Stimulated activated CD4-positive, alpha-beta T cell treated with anti-CD3 and anti-CD28 coated beads, Interleukin-2, amount 100 ng/mL, for 4 hours (primary cell): ENCODE results near the gene VPS41.

Experiments used
- DNase-seq: peaks from one replicate; pipeline ENCODE4 v3.0.0-alpha.2; 2020; ENCODE audit warnings: low read depth

Gene VPS41

DNA sequence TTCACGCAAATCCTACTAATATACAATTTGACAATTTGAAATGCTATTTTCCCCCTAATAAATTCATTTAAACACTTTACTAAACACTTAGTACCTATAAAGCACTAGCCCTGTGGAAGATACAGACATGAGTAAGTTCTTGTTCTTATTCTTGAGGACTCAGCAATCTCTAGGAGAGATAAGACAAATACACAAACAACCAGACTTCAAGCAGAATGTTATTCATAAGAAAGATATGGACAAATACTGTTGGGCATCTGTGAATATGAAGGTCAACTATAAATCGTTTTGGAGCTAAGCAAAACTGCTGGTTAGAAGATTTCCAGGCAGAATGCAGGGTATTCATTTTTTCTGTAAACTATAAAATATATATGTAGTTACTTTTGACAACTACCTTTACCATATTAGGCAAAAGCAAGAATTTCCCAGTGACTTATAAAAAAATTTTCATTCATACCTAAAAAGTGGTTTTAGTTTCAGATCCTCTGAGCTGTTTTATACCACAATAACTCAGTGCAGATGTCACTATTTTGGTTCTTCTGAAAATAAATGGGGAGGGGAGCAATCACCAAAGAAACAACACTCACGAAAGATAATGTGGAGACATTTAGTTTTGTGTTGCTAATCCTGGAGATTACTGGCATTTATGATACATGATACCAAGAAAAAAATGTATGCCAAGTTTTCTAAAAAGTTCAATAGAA, 3.8 kb downstream of the VPS41 start:
- DNase-seq, result no peak

GRCh38 chr7:38903057-38903456, 5.9 kb downstream of the VPS41 start:
- no peak for DNase-seq

DNA sequence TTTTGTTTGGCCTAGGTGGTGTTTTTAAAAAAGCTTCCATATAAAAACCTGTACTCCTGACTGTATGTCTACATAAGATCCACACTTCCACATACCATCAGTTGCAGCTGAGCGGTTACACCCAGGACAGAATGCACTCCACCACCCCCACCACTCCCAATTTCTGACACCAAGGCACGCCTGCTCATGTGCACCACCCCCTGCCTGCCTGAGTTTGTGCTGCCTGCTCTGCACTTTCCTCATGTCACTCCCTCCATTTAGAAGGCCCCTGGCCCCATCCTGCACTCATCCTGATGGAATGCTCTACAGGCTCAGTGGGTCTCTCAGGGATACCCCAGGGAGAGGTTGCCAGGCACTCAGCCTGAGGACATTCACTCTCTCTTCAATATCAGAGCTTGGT, 6.5 kb downstream of the VPS41 start:
- no peak for DNase-seq

DNA sequence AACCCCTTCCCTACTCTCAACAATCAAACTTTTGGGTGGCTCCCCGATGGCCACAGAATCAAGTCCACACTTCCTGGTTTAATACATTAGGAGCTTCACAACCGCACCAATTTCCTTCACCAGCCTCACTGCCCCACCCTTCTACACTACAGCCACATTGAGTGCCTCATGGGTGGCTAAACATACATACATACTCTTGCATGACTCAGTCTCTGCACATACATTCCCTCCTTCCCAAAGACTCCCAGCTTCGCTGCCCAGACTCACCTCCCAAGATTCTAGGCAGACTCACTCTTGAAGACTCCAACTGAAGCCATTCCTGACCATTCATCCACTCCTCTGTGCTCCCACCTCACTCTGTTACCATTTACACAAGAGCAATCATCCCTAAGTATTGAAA, 15.9 kb downstream of the VPS41 start:
- DNase-seq, result no peak

DNA sequence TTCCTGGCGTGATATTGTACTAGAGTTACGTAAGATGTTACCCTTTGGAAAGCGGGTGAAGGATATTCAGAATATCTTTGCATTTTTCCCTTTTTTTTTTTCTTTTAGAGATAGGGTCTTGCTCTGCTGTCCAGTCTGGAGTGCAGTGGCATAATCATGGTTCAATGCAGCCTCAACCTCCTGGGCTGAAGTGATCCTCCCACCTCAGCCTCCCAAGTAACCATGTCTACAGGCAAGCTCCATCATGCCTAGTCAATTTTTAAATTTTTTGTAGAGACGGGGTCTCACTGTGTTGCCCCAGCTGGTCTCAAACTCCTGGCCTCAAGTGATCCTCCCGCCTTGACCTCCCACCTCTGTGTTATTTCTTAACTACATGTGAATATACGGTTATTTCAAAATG, 18.4 kb downstream of the VPS41 start:
- no peak for DNase-seq

DNA sequence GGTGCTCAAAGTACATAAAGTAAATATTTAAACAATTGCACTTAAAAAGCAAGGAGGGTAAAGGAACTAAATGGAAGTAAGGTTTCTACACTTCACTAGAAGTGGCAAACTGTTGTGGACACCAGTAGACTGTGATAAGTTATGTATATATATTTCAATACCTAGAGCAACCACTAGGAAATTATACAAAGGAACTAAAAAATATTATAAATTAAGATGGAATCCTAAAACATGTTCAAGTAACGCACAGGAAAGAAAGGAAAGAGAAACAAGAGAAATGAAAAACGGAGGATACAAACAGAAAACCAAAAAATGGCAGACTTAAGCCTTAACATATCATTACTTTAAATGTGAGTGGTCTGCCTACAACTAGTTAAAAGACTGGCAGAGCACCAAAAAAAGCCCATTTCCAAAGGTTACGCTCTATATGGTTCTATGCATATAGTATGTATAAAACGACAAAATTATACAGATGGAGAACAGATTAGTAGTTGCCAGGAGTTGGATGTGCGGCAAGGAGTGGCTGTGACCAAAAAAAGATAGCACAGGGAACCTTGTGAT, 19.0 kb downstream of the VPS41 start:
- DNase-seq, result no peak

- no peak for DNase-seq
Observed at GRCh38 chr7:38889079-38889478, 19.9 kb downstream of the VPS41 start.

DNA sequence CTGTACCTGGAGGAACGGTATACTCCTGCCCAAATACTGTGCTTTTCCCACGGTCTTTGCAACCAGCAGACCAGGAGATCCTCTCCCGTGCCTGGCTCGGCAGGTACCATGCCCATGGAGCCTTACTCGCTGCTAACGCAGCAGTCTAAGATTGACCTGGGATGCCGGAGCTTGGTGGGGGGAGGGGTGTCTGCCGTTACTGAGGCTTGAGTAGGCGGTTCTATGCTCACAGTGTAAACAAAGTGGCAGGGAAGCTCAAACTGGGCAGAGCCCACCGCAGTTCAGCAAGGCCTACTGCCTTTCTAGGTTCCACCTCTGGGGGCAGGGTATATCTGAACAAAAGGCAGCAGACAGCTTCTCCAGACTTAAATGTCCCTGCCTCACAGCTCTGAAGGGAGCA, 22.7 kb downstream of the VPS41 start:
- DNase-seq, result no peak

- DNase-seq, result no peak
Observed at GRCh38 chr7:38883706-38884105, 25.3 kb downstream of the VPS41 start.

DNA sequence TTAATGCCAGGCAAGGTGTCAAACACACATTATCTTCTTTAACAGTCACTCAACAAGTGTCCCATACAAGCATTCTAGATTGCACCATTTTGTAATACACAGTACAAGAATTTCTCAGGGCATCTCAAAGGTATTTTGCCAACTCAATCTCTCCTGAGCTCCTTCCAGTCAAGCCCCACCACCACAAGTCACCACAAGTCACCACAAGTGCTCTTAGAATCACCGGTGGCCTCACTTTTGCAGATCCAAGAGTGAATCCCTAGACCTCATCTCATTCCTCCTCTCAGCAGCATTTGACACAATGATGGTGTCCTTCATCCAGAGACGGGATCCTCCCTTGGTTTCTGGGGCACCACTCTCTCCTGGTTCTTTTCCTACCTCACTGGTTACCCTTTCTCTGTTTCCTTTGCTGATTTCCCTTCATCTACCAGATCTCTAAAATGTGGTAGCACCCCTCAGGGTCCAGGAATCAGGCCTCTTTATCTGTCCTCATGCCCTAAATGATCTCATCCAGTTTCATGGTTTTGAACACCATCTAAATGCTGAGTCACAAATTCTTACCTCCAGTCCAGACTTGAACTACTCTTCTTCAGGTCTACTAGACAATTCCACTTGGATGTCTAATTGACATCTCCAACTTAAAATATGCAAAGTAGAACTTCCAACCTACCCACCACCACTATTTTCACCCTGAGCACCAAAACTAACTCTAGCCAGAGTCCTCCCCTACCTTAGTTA, 26.9 kb downstream of the VPS41 start:
- no peak for DNase-seq

DNA sequence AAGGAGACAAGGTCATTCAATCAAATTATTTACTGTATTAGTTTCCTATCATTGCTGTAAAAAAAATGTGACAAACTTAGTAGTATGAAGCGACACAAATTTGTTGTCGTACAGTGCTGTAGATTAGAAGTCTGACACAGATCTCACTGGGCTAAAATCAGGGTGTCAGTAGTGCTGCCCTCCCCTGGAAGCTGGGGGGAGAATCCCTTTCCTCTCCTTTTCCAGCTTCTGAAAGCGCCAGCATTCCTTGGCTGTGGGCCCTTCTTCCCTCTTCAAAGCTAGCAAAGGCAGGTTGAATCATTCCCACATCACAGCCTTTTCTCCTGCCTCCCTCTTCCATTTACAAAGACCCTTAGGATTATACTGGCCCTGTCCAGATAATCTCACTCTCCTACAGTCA, 28.0 kb downstream of the VPS41 start:
- no peak for DNase-seq

- no peak for DNase-seq
Observed at GRCh38 chr7:38880454-38880853, 28.5 kb downstream of the VPS41 start.

GRCh38 chr7:38880035-38880434, 29.0 kb downstream of the VPS41 start:
- DNase-seq, result no peak

GRCh38 chr7:38878694-38879457, 30.1 kb downstream of the VPS41 start:
- DNase-seq, result no peak

- DNase-seq, result no peak
Observed at GRCh38 chr7:38873433-38873832, 35.6 kb downstream of the VPS41 start.

- DNase-seq, result no peak
Observed at GRCh38 chr7:38872202-38872601, 36.8 kb downstream of the VPS41 start.

DNA sequence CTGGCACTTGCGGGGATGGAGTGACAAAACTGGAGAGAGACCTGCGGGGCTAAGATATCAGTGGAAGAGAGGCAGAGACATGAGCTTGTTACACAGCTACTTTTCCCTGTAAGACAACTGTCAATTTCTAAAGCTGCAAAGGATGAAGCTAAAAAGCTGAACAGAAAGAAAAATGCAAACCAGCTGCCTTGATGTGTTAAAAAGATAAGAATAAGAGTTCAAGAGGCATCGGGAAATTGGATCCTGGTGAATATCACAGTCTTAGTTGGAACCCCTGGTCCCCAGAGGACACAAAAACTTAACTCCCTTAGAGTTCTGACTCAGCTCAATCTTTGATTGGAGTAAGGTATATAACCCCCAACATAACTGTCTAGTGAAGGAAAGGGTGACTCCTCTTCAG, 38.8 kb downstream of the VPS41 start:
- no peak for DNase-seq

GRCh38 chr7:38863601-38864291, 45.2 kb downstream of the VPS41 start:
- no peak for DNase-seq

GRCh38 chr7:38862666-38863065, 46.3 kb downstream of the VPS41 start:
- DNase-seq, result no peak

GRCh38 chr7:38858259-38858884, 50.6 kb downstream of the VPS41 start:
- DNase-seq, result no peak

GRCh38 chr7:38855867-38856266, 53.1 kb downstream of the VPS41 start:
- DNase-seq, result no peak

GRCh38 chr7:38855386-38855785, 53.6 kb downstream of the VPS41 start:
- no peak for DNase-seq
